Measurements from ENCODE around the gene SLC39A13.

DNA sequence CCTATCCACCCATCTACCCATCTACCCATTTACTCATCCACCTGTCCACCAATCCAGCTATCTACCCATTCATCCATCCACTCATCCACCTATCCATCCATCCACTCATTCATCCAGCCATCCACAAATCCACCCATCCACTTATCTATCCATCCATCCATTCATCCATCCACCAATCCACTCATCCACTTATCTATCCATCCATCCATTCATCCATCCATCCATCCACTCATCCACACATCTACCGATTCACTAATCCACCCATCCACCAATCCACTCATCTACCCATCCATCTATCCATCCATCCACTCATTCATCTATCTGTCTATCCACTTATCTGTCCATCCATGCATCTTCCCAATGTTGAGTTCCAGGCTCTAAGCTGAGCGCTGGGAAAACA is 28.3 kb upstream of the SLC39A13 start:
- TF ChIP-seq, protein P1, sequence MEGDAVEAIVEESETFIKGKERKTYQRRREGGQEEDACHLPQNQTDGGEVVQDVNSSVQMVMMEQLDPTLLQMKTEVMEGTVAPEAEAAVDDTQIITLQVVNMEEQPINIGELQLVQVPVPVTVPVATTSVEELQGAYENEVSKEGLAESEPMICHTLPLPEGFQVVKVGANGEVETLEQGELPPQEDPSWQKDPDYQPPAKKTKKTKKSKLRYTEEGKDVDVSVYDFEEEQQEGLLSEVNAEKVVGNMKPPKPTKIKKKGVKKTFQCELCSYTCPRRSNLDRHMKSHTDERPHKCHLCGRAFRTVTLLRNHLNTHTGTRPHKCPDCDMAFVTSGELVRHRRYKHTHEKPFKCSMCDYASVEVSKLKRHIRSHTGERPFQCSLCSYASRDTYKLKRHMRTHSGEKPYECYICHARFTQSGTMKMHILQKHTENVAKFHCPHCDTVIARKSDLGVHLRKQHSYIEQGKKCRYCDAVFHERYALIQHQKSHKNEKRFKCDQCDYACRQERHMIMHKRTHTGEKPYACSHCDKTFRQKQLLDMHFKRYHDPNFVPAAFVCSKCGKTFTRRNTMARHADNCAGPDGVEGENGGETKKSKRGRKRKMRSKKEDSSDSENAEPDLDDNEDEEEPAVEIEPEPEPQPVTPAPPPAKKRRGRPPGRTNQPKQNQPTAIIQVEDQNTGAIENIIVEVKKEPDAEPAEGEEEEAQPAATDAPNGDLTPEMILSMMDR (conservative IDR thresholded peaks at IDR 0.05 in 1 of 2, IDR thresholded peaks at IDR 0.05 in 1 of 2; ENCODE audit: low read depth in 1 of 2, low read length in 2 of 2) = no peak
- no peak for TF ChIP-seq EZH2 (IDR thresholded peaks at IDR 0.05; ENCODE audit: low read length, missing control alignments)

All from fibroblast of lung (primary cell).